Measurements from ENCODE around the gene P3R3URF.
A peak's percentile ranks its signal among the peaks of the same experiment; 100 is the strongest.

Gene P3R3URF

DNA sequence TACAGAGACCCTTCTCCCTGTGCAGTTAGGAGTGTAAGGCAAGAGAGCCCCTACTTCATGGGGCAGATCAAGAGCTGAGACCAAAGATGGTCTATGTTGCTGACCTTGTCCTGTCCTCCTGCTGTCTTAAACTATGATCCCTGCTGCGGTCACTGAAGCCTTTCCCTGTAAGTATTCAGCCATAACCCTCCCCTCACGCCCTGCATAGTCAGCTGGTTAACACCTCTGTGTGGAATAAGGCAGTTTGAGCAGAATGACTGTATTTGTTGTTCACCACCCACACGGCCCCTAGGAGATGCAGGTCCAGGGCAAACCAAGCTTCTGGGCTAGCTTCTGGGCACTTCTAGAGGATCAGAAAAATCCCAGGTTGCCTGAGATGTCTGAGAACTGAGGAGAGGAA, 1.0 kb downstream of the P3R3URF start:
- H3K4me3 ChIP-seq (ENCODE audit: low read depth, low read length) = no peak overlapping the region
- DNase-seq (ENCODE audit: low read depth) = no peak

DNA sequence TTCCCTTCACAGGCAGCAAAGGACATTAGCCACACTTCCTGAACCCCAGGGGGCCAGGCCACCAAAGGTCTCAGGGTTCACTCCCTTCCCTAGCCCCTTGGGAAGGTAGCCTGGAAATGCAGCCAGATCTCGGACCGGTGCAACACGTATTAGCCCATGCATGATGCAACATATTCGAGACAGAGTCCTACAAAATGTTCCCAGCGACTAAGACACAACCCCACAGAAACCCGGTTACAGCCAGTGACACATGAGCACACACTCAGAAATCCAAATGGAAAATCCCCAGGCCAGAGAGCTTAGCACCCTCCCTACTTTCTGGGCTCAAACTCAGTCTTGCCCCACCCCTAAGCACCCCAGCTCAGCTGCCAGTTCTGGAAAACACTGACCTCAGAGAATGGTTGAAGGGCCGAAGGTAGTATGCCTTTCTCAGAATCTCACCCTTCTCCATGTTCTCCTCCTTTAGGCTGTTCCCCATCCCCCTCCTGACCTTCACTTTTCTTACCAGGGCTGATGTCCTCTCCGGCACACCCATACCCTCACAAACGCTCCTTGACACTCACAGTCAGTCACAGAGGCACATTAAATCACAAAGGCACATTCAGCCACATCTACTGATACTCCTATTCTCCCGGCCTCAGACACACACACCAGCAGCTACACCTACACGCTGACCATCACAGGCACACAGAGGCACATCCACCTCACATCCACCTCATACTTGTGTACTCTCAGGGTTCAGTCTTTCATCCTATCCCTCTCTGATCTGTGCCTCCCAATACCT, 1.6 kb downstream of the P3R3URF start, which contains the start of gene TSPAN1:
Gene TSPAN1 (plus strand): TSS at position 640 of the 784 bp plus-strand sequence. CDS start 6,021 bp downstream, outside the sequence.
- no peak within 1 kb of the TSS for H3K4me3 ChIP-seq (ENCODE audit: low read depth, low read length)
- peak; percentile 48 for DNase-seq (ENCODE audit: low read depth)

DNA sequence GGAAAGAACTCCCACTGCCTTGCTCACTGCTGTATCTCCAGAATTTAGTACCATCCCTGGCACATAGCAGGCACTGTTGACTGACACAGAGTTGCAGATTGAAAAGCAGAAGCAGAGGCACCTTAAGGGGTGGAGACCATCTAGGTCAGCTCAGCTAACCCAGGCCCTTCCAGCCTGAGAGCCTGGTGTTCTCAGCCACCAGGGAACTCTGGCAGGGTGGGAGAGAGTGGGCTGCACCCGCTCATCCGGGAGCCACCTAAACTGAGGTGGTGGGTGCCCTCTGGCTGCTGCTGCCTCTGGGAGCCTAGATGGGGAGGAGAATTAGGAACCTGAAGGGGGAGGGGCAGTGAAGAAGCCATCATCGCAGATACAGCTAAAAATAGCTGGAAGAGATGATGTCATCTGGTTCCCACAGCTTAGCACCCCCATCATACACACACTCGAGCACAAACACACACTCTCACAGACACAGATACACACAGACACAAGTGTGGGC, 2.9 kb downstream of the P3R3URF start:
- no peak overlapping the region for H3K4me3 ChIP-seq (ENCODE audit: low read depth, low read length)
- DNase-seq (ENCODE audit: low read depth) = peak; percentile 43

- no peak for DNase-seq (ENCODE audit: low read depth)
- no peak overlapping the region for H3K4me3 ChIP-seq (ENCODE audit: low read depth, low read length)
Observed at GRCh38 chr1:46172321-46172720, 4.0 kb downstream of the P3R3URF start.

DNA sequence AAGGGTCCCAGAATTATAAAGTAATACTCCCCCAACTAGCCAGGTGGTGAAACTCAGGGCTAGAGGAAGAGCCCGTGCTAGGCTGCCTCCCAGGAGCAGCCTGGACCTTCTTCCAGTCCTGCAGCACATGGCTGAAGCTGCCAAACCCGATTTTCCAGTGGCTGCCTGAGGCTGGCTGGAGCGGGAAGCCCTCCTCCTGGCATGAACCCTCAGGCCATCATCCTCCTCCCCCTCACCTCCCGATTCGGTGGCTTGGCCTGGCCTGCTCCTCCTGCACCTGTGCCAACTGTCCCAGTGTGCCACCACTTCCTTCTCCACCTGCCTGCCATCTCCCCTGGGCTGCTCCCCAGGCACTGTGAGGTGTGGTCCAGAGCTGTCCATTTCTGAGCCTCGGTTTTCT, 4.4 kb downstream of the P3R3URF start:
- DNase-seq (ENCODE audit: low read depth) = no peak

DNA sequence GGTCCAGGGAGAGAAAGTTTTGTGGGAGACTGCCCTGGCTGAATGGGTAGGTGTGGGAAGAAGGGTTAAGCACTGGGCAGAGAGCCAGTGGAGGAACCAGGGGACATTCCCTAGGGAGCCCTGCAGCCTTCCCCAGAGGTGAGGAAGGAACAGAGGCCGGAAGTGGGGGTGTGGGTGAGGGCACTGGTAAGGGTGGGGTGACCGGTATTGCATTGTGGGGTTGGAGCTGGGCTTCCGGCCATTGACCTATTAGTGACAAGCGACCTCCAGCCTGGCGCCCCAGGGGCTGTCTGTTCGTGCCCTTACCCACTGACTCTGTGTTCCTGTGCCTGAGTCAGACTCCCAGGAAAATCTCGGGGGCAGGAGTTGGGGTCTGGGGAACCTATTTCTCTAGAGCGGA, 4.9 kb downstream of the P3R3URF start:
- H3K4me3 ChIP-seq (ENCODE audit: low read depth, low read length) = no peak overlapping the region
- no peak for DNase-seq (ENCODE audit: low read depth)

More for the DNA sequence above, 4.4 kb downstream of the P3R3URF start:
- H3K4me3 ChIP-seq (ENCODE audit: low read depth, low read length) = no peak overlapping the region

DNA sequence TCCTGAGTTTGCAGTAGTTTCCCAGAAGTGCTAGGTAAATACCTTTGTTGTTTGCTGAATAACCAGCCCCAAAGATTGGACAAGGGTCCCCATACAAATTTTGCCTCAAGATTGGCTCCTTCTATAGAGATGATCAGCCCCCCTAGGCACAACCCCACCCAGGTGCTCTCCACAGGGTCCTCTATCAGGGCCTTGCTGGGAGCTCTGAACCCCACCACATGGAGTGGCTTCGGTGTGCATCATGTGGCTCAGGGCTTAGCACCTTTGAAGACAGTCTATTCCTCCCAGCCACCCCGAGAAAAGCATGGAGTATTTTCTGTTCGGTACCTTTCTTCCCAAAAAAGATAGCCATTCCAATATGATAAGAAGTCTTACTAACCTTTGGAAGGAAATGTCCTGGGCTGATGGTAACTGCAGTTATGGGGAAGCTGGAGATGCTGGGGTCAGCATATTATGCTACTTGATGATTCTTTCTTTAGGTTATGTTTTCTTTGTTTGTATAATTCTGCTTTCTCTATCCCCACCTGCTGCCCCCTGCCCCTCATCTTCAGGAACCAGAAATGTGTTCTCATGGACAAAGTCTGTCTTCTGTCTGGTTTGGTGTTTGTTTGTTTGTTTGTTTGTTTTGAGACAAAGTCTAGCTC, 6.4 kb downstream of the P3R3URF start:
- no peak for DNase-seq (ENCODE audit: low read depth)

DNA sequence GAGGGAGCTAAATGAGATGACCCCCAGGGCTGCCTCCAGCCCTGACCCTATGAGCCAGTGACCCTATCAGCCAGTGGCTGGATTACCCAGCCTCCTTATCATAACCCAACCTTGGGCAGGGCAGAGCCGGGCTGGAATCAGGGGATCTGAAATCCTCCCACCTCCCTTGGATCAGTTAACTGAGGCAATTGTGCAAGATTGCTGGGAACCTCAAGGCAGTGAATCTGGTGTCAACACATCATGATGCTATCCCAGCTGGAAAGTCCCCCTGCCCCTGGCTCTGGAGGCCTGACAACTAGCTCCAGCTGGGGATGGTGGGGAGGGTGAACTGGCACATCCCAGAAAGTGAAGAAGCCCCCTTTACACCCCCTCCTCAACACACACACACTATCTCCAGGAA, 7.8 kb downstream of the P3R3URF start:
- no peak overlapping the region for H3K4me3 ChIP-seq (ENCODE audit: low read depth, low read length)
- no peak for DNase-seq (ENCODE audit: low read depth)

More for the DNA sequence above, 6.4 kb downstream of the P3R3URF start:
- H3K4me3 ChIP-seq (ENCODE audit: low read depth, low read length) = no peak overlapping the region

- DNase-seq (ENCODE audit: low read depth) = no peak
- peak overlapping the region; percentile 43 for H3K4me3 ChIP-seq (ENCODE audit: low read depth, low read length)
Observed at GRCh38 chr1:46166521-46167462, 9.5 kb downstream of the P3R3URF start.

DNA sequence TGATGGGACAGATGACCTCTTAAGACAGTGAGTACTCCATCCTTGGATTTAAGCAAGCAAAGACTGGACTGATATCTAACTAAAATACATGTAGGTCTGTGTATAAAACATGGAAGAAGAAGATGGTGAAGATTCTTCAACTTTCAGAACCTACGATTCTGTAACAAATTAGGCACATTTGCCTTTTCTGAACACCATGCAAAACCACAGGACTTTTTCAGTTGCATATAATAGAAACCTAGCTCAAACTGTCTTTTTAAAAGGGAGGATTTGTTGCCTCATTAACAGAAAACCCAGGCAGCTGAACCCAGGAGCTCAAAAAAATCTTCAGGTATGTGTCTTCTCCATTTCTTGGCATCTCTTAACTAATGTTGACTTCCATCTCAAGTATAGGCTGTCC, 16.1 kb downstream of the P3R3URF start:
- DNase-seq (ENCODE audit: low read depth) = no peak
- no peak overlapping the region for H3K4me3 ChIP-seq (ENCODE audit: low read depth, low read length)

DNA sequence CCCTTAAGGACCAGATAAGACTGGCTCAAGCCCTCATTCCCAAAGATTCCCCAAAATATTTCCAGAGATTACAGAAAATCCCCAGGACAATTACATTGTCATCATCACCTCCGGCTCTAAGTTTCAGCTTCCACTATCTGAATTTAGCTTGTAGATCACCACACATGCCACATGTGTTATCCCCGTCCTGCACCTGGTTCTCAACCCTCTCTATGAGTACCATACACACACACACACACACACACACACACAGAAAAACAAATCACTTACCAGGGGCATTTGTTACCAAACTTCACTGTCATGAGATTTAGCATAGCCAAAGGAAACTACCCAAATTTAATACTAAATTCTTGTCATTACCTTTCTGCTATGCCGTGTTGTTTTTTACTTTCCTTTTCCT, 16.8 kb downstream of the P3R3URF start:
- DNase-seq (ENCODE audit: low read depth) = no peak
- H3K4me3 ChIP-seq (ENCODE audit: low read depth, low read length) = no peak overlapping the region

GRCh38 chr1:46158312-46159281, 17.7 kb downstream of the P3R3URF start:
- H3K4me3 ChIP-seq (ENCODE audit: low read depth, low read length) = no peak overlapping the region
- no peak for DNase-seq (ENCODE audit: low read depth)

- no peak for DNase-seq (ENCODE audit: low read depth)
- no peak overlapping the region for H3K4me3 ChIP-seq (ENCODE audit: low read depth, low read length)
Observed at GRCh38 chr1:46157916-46158311, 18.4 kb downstream of the P3R3URF start.

- DNase-seq (ENCODE audit: low read depth) = no peak
- H3K4me3 ChIP-seq (ENCODE audit: low read depth, low read length) = no peak overlapping the region
Observed at GRCh38 chr1:46153732-46154131, 22.6 kb downstream of the P3R3URF start.

DNA sequence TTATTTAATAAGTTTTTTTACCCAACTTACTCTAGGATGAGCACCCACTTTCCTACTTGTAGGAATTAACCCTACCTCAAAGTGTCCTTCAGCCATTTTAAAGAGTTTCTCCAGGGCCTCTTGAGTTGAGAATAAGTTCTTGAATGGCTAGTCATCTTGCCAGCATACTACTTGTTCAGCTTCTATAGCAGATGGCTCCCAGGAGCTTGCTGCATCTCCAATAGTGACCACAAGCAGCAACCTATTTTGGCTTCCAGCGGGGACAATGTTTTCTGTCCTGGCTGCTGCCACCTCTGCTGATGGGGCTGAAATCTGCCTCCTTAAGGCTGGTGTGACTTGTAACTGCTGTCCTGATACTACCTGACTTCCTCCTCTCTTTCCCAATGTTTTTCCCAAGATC, 23.1 kb downstream of the P3R3URF start:
- H3K4me3 ChIP-seq (ENCODE audit: low read depth, low read length) = no peak overlapping the region
- DNase-seq (ENCODE audit: low read depth) = no peak

GRCh38 chr1:46152016-46152415, 24.3 kb downstream of the P3R3URF start:
- no peak overlapping the region for H3K4me3 ChIP-seq (ENCODE audit: low read depth, low read length)

GRCh38 chr1:46150085-46150484, 26.2 kb downstream of the P3R3URF start:
- no peak for DNase-seq (ENCODE audit: low read depth)
- no peak overlapping the region for H3K4me3 ChIP-seq (ENCODE audit: low read depth, low read length)

More at GRCh38 chr1:46152016-46152415, 24.3 kb downstream of the P3R3URF start:
- peak; percentile 52 for DNase-seq (ENCODE audit: low read depth)

DNA sequence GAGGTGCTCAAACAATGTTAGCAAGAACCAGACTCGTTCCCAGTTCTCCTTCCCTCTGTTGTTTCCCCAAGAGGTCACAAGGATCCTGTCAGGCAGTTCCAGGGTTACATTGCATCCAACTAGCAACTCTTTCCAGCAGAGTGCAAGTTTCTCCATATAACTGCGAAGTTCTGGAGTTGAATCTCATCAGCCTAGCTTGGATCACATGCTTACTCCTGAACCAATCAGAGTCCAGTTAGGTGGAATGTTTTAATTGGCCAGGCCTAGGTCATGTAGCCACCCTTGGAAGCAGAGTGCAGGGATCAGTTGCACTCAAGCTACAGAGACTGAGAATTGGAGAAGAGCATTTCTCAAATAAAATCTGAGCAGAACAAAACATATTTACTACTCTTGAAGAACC, 28.0 kb downstream of the P3R3URF start:
- no peak overlapping the region for H3K4me3 ChIP-seq (ENCODE audit: low read depth, low read length)
- DNase-seq (ENCODE audit: low read depth) = no peak

- no peak for DNase-seq (ENCODE audit: low read depth)
- peak overlapping the region; percentile 32 for H3K4me3 ChIP-seq (ENCODE audit: low read depth, low read length)
Observed at GRCh38 chr1:46137916-46138315, 38.4 kb downstream of the P3R3URF start.
